ENCODE results near the gene CLDN15.

The CLDN15 gene

DNA sequence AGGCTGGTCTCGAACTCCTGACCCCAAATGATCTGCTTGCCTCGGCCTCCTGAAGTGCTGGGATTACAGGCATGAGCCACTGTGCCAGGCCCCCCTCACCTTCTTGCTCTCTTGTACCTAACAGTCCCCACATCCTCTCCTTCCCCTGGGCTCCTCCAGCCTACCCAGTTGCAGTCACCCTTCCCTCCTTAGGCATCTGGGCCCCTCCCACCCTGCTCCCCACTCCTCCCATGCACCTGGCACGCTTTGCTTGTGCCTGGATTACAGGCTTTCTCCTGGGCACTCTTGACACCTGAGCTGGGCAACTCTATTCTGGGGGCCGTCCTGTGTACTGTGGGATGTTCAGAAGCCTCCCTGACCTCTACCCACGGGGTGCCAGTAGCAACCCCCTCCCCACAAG, 3.0 kb downstream of the CLDN15 start:
- Histone ChIP-seq H3K9me3 (ENCODE audit: low read depth, low read length) (no peaks in the 10 kb centered on the region), H3K9ac (ENCODE audit: insufficient read length) (no peak overlapping the region), H3K36me3 (ENCODE audit: insufficient read depth, low read length) (no peaks in the 10 kb centered on the region), H3K27ac (no peak overlapping the region), H3K4me3 (no peak overlapping the region)
- no peak for DNase-seq (ENCODE audit: low read depth, low spot score)
- TF ChIP-seq EZH2 (IDR thresholded peaks at IDR 0.05) (no peak), POLR2AphosphoS5 (IDR thresholded peaks at IDR 0.05; ENCODE audit: borderline replicate concordance, low read depth, low read length) (no peak), FOXP2 (optimal IDR thresholded peaks at IDR 0.05; ENCODE audit: control extremely low read depth, extremely low read length, insufficient read depth) (no peak)

DNA sequence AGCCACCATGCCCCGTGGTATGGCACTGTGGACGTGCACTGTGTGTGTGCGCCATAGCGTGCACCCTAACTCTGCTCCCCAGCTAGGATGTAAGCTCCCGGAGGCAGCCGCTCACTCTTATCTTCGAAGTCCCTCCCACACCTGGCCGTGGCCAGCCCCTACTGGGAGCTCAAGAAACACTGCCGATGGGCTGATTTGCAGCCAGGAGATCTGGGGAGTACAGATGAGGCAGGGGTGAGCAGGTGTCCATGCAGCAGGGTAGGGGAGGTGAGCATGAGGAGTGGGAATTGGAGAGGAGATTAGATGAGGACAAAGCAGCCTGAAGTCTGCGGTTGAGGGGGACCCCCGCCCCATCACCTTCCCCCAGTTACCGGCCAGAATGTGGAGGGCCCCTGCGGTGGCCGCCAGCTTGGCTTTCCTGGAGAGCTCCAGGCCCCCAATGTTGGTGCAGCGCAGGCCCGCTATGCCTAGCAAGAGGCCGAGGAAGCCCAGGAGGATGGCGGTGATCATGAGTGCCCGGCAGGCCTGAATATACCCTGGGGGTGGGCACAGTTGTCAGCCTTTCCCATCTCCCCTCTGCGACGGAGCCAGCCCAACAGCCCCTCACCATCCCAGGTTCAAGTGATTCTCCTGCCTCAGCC, 3.6 kb downstream of the CLDN15 start:
- Histone ChIP-seq H3K27ac (no peak overlapping the region), H3K4me3 (no peak overlapping the region), H3K9me3 (ENCODE audit: low read depth, low read length) (no peaks in the 10 kb centered on the region), H3K36me3 (ENCODE audit: insufficient read depth, low read length) (no peaks in the 10 kb centered on the region), H3K9ac (ENCODE audit: insufficient read length) (no peak overlapping the region)
- DNase-seq (ENCODE audit: low read depth, low spot score): no peak
- TF ChIP-seq POLR2AphosphoS5 (IDR thresholded peaks at IDR 0.05; ENCODE audit: borderline replicate concordance, low read depth, low read length): no peak
- TF ChIP-seq EZH2 (IDR thresholded peaks at IDR 0.05): no peak
- no peak for TF ChIP-seq FOXP2 (optimal IDR thresholded peaks at IDR 0.05; ENCODE audit: control extremely low read depth, extremely low read length, insufficient read depth)

DNA sequence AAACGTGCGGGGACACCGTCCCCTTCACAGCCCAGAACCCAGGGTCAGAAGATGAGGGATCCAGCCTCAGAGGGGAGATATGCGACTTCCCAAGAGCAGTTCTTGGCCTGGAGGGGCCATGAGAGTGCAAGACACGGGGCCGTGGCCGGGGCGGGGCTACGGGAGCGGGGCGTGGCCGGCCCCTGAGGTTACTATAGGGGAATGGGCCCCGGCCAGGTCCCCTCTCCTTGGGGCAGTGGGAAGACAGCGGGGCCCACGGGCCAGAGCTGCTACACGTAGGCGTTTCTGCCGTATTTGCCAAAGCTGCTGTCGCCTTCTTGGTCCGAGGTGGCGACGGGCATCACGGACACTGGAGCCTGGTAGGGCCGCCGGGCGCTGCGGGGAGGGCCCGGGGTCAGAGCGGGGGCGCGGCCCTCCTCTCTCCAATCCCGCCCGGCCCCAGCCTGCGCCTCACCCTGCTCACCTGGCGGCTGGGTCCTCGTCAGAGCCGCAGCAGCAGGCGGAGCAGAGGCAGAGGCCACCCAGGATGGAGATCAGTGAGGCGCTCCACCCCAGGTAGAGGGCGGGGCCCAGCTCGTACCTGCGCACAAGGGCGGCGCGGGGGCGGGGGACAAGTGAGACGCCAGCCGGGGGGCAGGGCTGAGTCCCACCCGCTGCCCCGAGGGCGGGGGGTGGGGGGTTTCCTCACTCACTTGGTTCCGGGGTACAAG, 5.3 kb downstream of the CLDN15 start:
- Histone ChIP-seq H3K36me3 (ENCODE audit: insufficient read depth, low read length) (no peaks in the 10 kb centered on the region), H3K9ac (ENCODE audit: insufficient read length) (no peak overlapping the region), H3K9me3 (ENCODE audit: low read depth, low read length) (no peaks in the 10 kb centered on the region), H3K27ac (no peak overlapping the region), H3K4me3 (no peak overlapping the region)
- DNase-seq (ENCODE audit: low read depth, low spot score): no peak
- TF ChIP-seq POLR2AphosphoS5 (IDR thresholded peaks at IDR 0.05; ENCODE audit: borderline replicate concordance, low read depth, low read length) (no peak), EZH2 (IDR thresholded peaks at IDR 0.05) (no peak), FOXP2 (optimal IDR thresholded peaks at IDR 0.05; ENCODE audit: control extremely low read depth, extremely low read length, insufficient read depth) (no peak)

DNA sequence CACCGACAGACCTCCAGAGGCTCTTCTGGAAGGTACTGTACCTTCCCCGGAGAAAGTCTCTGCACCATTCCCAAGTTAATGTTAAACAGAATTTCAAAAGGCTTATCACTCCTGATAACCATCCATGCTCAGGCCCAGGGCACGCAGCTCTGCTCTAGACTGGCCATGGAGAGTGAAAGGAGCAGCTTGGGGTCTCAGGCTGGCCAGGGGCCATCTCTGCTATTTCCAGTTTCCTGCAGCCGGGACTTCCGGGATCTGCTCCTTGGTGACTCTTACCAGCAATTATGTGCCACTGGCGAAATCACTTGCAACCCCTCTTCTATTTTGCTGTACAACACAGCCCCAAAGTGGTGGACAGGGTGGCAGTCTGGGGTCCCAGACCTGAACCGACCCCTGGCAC, 6.0 kb downstream of the CLDN15 start:
- H3K9me3 ChIP-seq (ENCODE audit: low read depth, low read length): no peaks in the 10 kb centered on the region
- no peak overlapping the region for H3K9ac ChIP-seq (ENCODE audit: insufficient read length)
- DNase-seq (ENCODE audit: low read depth, low spot score): no peak
- no peak overlapping the region for H3K27ac ChIP-seq
- no peaks in the 10 kb centered on the region for H3K36me3 ChIP-seq (ENCODE audit: insufficient read depth, low read length)
- TF ChIP-seq FOXP2 (optimal IDR thresholded peaks at IDR 0.05; ENCODE audit: control extremely low read depth, extremely low read length, insufficient read depth) (no peak), EZH2 (IDR thresholded peaks at IDR 0.05) (no peak), POLR2AphosphoS5 (IDR thresholded peaks at IDR 0.05; ENCODE audit: borderline replicate concordance, low read depth, low read length) (no peak)
- no peak overlapping the region for H3K4me3 ChIP-seq

DNA sequence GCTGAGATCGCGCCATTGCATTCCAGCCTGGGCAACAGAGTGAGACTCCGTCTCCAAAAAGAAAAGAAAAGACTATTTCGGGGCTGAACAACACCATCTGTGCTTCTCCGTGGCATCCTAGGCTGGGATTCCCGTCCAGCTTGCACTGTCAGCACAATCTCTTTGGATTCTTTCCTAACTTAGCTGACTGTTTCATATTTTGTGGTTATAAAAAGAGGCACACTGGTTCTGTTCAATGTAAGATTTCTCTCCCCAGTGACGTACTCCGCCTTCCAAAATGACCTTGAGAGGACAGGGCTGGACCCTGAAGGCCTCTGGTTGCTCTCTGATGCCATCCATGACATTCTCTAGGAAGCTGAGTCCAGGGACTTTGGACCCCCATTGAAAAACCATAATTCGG, 10.9 kb downstream of the CLDN15 start:
- peaks cover 5% of the 10 kb centered on the region; the same call in 1 of the 2 replicates for H3K36me3 ChIP-seq (ENCODE audit: insufficient read depth, low read length)
- no peak for DNase-seq (ENCODE audit: low read depth, low spot score)
- peak overlapping the region; percentile 53 for H3K9ac ChIP-seq (ENCODE audit: insufficient read length)
- peak overlapping the region; percentile 88 for H3K27ac ChIP-seq
- TF ChIP-seq POLR2AphosphoS5 (IDR thresholded peaks at IDR 0.05; ENCODE audit: borderline replicate concordance, low read depth, low read length) (no peak), FOXP2 (optimal IDR thresholded peaks at IDR 0.05; ENCODE audit: control extremely low read depth, extremely low read length, insufficient read depth) (no peak), EZH2 (IDR thresholded peaks at IDR 0.05) (no peak)
- H3K4me3 ChIP-seq: no peak overlapping the region; the same call in 1 of the 2 replicates
- H3K9me3 ChIP-seq (ENCODE audit: low read depth, low read length): no peaks in the 10 kb centered on the region

DNA sequence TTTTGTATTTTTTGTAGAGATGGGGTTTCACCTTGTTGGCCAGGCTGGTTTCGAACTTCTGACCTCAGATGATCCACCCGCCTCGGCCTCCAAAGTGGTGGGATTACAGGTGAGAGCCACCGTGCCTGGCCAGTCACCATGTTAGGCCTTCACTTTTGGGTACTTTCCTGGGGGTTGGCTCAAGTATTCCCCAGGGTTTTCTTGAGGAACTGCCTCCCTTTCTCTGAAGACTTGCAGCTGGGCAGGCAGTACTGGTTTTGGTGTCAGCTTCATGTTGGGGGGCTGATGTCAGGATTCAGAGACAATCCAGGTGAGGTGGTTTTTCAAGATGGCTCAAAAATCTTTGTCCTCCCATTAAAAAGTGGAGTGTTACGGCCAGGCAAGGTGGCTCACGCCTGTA, 12.0 kb downstream of the CLDN15 start:
- H3K27ac ChIP-seq: no peak overlapping the region
- no peak for DNase-seq (ENCODE audit: low read depth, low spot score)
- TF ChIP-seq EZH2 (IDR thresholded peaks at IDR 0.05) (no peak), FOXP2 (optimal IDR thresholded peaks at IDR 0.05; ENCODE audit: control extremely low read depth, extremely low read length, insufficient read depth) (no peak), POLR2AphosphoS5 (IDR thresholded peaks at IDR 0.05; ENCODE audit: borderline replicate concordance, low read depth, low read length) (no peak)
- no peak overlapping the region for H3K4me3 ChIP-seq
- no peak overlapping the region for H3K9ac ChIP-seq (ENCODE audit: insufficient read length)
- H3K36me3 ChIP-seq (ENCODE audit: insufficient read depth, low read length): peaks cover 5% of the 10 kb centered on the region; the same call in 1 of the 2 replicates
- no peaks in the 10 kb centered on the region for H3K9me3 ChIP-seq (ENCODE audit: low read depth, low read length)

DNA sequence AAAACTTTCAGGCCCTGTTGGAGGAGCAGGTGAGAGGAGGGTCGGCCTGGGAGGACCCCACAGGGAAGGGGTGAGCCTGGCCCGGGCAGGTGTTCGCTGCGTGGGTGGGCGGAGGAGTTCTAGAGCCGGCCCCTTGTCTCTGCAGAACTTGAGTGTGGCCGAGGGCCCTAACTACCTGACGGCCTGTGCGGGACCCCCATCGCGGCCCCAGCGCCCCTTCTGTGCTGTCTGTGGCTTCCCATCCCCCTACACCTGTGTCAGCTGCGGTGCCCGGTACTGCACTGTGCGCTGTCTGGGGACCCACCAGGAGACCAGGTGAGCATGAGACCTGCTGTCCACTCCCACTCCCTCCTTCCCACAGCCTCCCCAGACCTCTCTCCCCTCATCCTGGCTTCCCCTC, 14.1 kb downstream of the CLDN15 start:
- no peak for TF ChIP-seq EZH2 (IDR thresholded peaks at IDR 0.05)
- no peak for TF ChIP-seq POLR2AphosphoS5 (IDR thresholded peaks at IDR 0.05; ENCODE audit: borderline replicate concordance, low read depth, low read length)
- TF ChIP-seq FOXP2 (optimal IDR thresholded peaks at IDR 0.05; ENCODE audit: control extremely low read depth, extremely low read length, insufficient read depth): no peak
- no peak overlapping the region for H3K4me3 ChIP-seq
- no peak overlapping the region for H3K27ac ChIP-seq
- DNase-seq (ENCODE audit: low read depth, low spot score): no peak
- no peak overlapping the region for H3K9ac ChIP-seq (ENCODE audit: insufficient read length)
- H3K9me3 ChIP-seq (ENCODE audit: low read depth, low read length): no peaks in the 10 kb centered on the region
- H3K36me3 ChIP-seq (ENCODE audit: insufficient read depth, low read length): peaks cover 5% of the 10 kb centered on the region; the same call in 1 of the 2 replicates

DNA sequence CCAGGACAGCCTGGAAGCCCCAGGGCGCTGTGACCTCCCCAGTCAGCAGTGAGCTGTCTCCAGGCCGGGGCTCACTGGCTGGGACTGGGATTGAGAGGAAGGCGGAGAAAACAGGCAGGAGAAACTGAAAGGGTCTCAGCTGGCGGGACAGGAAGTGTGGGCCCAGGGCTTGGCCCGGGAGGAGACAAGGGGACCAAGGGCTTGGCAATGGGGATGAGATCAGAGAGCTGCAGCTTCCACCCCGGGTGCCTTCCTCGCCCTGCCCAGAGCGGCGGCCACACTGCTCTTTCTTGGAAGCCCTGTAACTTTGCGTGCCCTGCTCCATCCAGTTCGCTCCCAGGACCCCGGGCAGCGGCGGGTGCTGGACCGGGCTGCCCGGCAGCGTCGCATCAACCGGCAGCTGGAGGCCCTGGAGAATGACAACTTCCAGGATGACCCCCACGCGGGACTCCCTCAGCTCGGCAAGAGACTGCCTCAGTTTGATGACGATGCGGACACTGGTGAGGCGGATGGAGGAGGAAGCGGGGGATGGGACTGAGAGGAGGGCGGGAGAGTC, 15.2 kb downstream of the CLDN15 start:
- Histone ChIP-seq H3K36me3 (ENCODE audit: insufficient read depth, low read length) (peaks cover 5% of the 10 kb centered on the region; the same call in 1 of the 2 replicates), H3K9me3 (ENCODE audit: low read depth, low read length) (no peaks in the 10 kb centered on the region), H3K9ac (ENCODE audit: insufficient read length) (no peak overlapping the region), H3K4me3 (no peak overlapping the region), H3K27ac (no peak overlapping the region)
- DNase-seq (ENCODE audit: low read depth, low spot score): no peak
- TF ChIP-seq EZH2 (IDR thresholded peaks at IDR 0.05) (no peak), FOXP2 (optimal IDR thresholded peaks at IDR 0.05; ENCODE audit: control extremely low read depth, extremely low read length, insufficient read depth) (no peak), POLR2AphosphoS5 (IDR thresholded peaks at IDR 0.05; ENCODE audit: borderline replicate concordance, low read depth, low read length) (no peak)

All from SK-N-MC (cell line).